Aorta (tissue), 5 donors: ENCODE measurements around the gene LMTK2. TPM values are rescaled to one million over a fixed set of nuclear protein-coding genes. Genes with fewer than 3 reads are reported as not detected.

Experiments
- ATAC-seq: fragments of 200-7000 bp; cut with Tn5 transposase; one replicate; pipeline ENCODE4 v1.9.1; 2022; ENCODE audit warnings: moderate library complexity; ENCODE audit not compliant: low FRiP score
- DNase-seq, 2 donors: peaks; one replicate each; pipeline ENCODE4 v3.0.0-alpha.2; 2020
- H3K27ac ChIP-seq, 2 donors: one replicate each; pipeline ENCODE4 v1.5.1; 2013; ENCODE audit warnings: low read length in 2 of 2, mild to moderate bottlenecking in 2 of 2, moderate library complexity in 2 of 2, control low read depth in 1 of 2, inconsistent platforms in 1 of 2, low read depth in 1 of 2
- H3K27me3 ChIP-seq, 2 donors: one replicate each; pipeline ENCODE4 v1.6.1; 2013; ENCODE audit warnings: control low read depth in 1 of 2, low read length in 1 of 2, mild to moderate bottlenecking in 1 of 2, moderate library complexity in 1 of 2; ENCODE audit not compliant: insufficient read depth in 2 of 2, control insufficient read depth in 1 of 2
- H3K36me3 ChIP-seq, 2 donors: one replicate each; pipeline ENCODE4 v1.6.1; 2013; ENCODE audit warnings: control low read depth in 1 of 2, low read length in 1 of 2, mild to moderate bottlenecking in 1 of 2; ENCODE audit not compliant: insufficient read depth in 2 of 2, control insufficient read depth in 1 of 2
- H3K4me1 ChIP-seq, 2 donors: one replicate each; pipeline ENCODE4 v1.6.1; 2013; ENCODE audit warnings: low read length in 2 of 2, control low read depth in 1 of 2, mild to moderate bottlenecking in 1 of 2, moderate library complexity in 1 of 2; ENCODE audit not compliant: insufficient read depth in 2 of 2, control insufficient read depth in 1 of 2
- H3K4me3 ChIP-seq, 2 donors: one replicate each; pipeline ENCODE4 v1.5.1; 2013; ENCODE audit warnings: low read length in 2 of 2, control low read depth in 1 of 2, mild to moderate bottlenecking in 1 of 2
- H3K9me3 ChIP-seq: one replicate; pipeline ENCODE4 v1.6.1; 2013; ENCODE audit warnings: mild to moderate bottlenecking, low read length; ENCODE audit not compliant: control insufficient read depth
- WGBS, 2 donors: extraction: QIAGEN DNeasy Blood & Tissue Kit; methylation state at CpG; one replicate each; pipeline ENCODE4 v1.1.7; 2013; 5-methylcytosine and 5-hydroxymethylcytosine counted together
- intact Hi-C, 2 donors: fragments of 100-400 bp; cut with DNase I; formaldehyde crosslinking; loops; one replicate each; pipeline versions ENCODE4 v1.14.2 to v1.15.0; 2022
- polyA plus RNA-seq, 2 donors: library from polyadenylated mRNA; stranded (reverse); fragments of 200-250 nt; gene quantifications; one replicate each; pipeline ENCODE4 v1.2.3, GENCODE V29; 2013
- total RNA-seq, 2 donors: library from RNA; stranded (reverse); fragmentation: NEBNext Ultra II Directional; extraction: Animal tissue kit (Norgen Biotek cat#: 25700); gene quantifications; one replicate each; pipeline ENCODE4 v1.2.1, GENCODE V29; 2021
- donor health status: healthy with polysubstance abuse.
- donor health status: Bipolar disorder and iron deficiency.
- donor health status: DM: no; HTN: no; CAD: no.
- donor health status: DM: no; HTN: no; CAD: no.
- donor health status: DM: yes; HTN: yes; CAD: no.

LMTK2 gene
- total and polyA plus RNA-seq, 4 donors, result 1.5 to 16.6 (median 8.6) TPM

DNA sequence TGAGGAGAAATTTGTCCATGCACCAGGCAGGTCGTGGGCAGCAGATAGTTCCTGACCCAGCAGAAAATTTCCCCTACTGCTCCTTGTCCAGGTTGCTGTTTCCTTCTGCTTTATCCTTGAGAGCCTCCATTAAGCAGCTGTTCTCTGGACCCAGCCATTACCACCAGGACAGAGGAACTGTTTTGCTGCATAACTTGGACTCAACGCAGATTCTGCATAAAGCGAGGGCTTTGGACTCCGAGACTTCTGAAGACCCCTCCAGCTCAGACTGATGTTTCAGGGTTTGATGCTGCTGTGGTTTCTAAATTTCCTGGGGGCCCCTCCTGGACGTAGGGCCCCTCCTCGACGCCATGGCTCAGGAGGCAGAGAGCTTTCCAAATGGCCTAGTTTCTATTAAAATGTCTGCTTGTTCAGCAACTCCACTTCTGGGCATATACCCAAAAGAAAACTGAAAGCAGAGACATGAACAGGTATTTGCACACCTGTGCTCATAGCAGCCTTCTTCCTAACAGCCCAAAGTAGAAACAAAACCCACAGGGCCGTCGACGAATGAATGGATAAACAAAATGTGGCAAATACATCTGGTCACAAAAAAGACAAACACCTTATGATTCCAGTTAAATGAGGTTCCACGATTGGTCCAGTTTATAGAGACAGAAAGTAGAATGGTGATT lies 28.3 kb upstream of the LMTK2 start:
- intact Hi-C loops, result no loop called here
- Histone ChIP-seq H3K4me1 (no peaks in the 10 kb centered on the region), H3K9me3 (peaks cover 6% of the 10 kb centered on the region), H3K36me3 (no peaks in the 10 kb centered on the region), H3K4me3 (no peak overlapping the region), H3K27ac (no peak overlapping the region), H3K27me3 (peaks cover 0 to 2% of the 10 kb centered on the region in 2 donors)
- DNase-seq (no peak), ATAC-seq (no peak)
- WGBS, 2 donors, result 80 to 83% methylated on average over 11 of the region's 11 CpGs

DNA sequence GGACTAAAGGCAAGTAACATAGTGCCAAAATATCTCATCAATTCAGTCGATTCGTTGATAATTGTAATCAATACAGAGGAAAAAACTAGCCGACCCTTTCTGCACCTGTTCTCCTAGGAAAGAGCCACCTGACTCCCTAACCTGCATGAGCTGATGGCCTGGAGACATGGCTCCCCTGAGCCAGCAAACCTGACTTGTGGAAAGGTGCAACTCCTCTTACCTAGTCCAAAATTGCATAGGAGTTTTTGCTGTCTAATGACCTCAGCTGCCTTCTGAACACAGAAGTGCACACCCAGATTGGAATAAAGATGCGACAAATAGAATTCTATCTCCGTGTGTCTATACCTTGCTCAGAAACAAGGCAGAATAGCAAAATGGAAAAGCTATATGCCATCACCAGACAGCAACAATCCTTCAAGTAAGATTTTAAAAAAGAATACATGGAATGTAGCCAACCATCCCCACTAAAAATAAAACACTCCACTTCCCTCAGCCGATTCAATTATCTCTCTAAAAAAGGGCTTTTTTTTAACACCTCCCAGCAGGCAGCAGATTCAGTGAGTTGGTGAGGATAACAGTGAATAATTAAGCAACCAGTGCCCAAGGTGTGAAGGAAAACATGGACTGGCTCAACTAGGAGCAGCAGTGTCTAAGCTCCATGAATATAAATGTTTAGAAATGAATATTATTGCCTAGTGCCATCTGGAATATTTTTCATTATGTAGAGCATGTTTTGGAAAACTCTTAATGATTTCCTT lies 26.6 kb upstream of the LMTK2 start:
- peaks cover 0 to 2% of the 10 kb centered on the region in 2 donors for H3K27me3 ChIP-seq
- no peak for DNase-seq
- no peaks in the 10 kb centered on the region for H3K4me1 ChIP-seq
- H3K4me3 ChIP-seq, result no peak overlapping the region
- no peak for ATAC-seq
- H3K27ac ChIP-seq, result no peak overlapping the region
- 65 to 67% methylated on average over 6 of the region's 6 CpGs for WGBS, 2 donors
- H3K36me3 ChIP-seq, result no peaks in the 10 kb centered on the region
- peaks cover 1% of the 10 kb centered on the region for H3K9me3 ChIP-seq
- intact Hi-C loops, result no loop called here

DNA sequence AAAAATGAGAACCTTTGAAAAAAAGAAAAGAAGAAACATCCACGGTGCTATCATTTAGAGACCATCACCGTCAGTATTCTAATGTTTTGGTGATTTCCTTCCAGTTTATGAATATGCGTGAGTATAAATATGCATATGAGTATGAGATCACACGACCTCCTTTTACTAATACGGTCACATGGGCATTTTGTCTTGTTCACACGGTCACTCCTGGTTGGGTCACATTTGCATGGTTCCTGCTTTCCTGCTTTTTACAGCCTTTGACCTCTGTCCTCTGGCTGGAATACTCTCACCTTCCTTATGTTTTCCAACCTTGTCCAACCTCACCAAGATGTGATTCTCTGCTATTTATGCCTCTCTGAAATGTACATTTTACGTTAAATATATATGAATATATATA lies 25.3 kb upstream of the LMTK2 start:
- DNase-seq (no peak), ATAC-seq (no peak)
- Histone ChIP-seq H3K9me3 (no peaks in the 10 kb centered on the region), H3K27ac (no peak overlapping the region), H3K4me1 (no peaks in the 10 kb centered on the region), H3K27me3 (peaks cover 0 to 2% of the 10 kb centered on the region in 2 donors), H3K36me3 (no peaks in the 10 kb centered on the region), H3K4me3 (no peak overlapping the region)
- intact Hi-C loops, result no loop called here
- WGBS, 2 donors, result 81 to 85% methylated on average over 7 of the region's 7 CpGs

DNA sequence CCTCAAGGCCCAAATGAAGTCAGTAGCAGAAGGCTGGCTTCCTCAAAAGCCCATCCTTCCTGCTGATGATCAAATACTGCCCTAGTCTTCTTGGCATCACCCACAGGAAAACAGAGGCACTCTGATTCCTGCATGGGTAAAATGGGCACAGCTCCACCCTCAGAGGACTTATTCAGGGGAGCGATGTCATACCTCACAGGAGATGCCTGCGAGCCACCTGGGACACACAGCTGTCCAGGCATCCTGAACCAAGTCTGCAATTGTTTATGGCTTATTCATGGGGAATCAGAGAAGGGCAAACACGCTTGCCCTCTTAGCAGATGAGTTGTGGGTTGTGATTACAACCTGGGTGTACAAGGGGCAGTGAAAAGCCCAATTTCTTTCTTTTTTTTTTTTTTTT lies 22.0 kb upstream of the LMTK2 start:
- no peaks in the 10 kb centered on the region for H3K4me1 ChIP-seq
- 87 to 89% methylated on average over 3 of the region's 3 CpGs for WGBS, 2 donors
- H3K36me3 ChIP-seq, result no peaks in the 10 kb centered on the region
- intact Hi-C loops, result no loop called here
- no peak for ATAC-seq
- no peak overlapping the region for H3K4me3 ChIP-seq
- no peak overlapping the region for H3K27ac ChIP-seq
- no peak for DNase-seq
- H3K27me3 ChIP-seq, result no peaks in the 10 kb centered on the region
- H3K9me3 ChIP-seq, result no peaks in the 10 kb centered on the region

DNA sequence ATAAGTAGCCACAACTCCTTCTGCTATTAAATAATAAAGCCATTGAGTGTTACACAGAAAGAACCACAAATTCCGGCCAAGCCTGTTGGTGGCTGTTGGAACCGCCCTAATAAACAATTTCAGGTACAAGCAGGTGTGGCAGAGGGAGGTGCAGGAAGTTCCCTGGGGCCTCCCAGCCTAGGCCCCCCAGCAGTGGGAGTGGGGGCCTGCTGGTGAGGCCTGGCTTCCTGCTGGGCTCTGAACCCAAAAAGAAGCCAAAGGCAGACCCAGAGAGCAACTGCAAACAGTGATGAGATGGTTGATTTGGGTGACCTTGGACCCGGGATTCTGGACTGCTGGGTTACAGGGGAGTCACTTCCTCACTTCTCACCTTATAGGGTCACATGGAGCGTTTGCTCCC lies 21.0 kb upstream of the LMTK2 start:
- Histone ChIP-seq H3K36me3 (no peaks in the 10 kb centered on the region), H3K27me3 (no peaks in the 10 kb centered on the region), H3K27ac (no peak overlapping the region), H3K4me1 (no peaks in the 10 kb centered on the region), H3K9me3 (no peaks in the 10 kb centered on the region), H3K4me3 (no peak overlapping the region)
- DNase-seq (no peak), ATAC-seq (no peak)
- 62 to 75% methylated on average over 4 of the region's 4 CpGs for WGBS, 2 donors
- intact Hi-C loops, result no loop called here

DNA sequence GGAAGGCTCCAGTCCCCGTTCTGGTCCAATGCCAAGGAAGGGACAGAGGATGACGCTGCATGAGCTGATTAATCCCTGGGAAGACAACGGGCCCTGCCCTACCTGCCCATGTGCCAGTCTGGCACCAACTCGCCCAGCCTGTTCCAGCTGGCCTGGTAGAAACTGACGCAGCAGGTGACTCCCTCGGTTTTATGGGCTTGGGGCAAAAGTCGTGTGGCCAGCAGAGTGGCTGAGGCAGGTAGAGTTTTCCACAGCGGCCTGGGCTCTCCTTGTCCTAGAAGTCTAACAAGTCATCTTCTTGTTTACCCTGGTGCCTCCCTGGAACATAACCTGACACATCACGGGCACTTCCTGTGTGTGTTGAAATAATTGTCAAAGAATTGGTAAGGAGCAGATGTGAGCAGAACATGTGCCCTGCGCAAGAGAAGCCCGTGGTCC lies 20.4 kb upstream of the LMTK2 start:
- no peaks in the 10 kb centered on the region for H3K9me3 ChIP-seq
- H3K4me3 ChIP-seq, result no peak overlapping the region
- intact Hi-C loops, result no loop called here
- no peak overlapping the region for H3K27ac ChIP-seq
- WGBS, 2 donors, result 78 to 80% methylated on average over 11 of the region's 11 CpGs
- no peaks in the 10 kb centered on the region for H3K36me3 ChIP-seq
- DNase-seq (no peak), ATAC-seq (no peak)
- H3K4me1 ChIP-seq, result no peaks in the 10 kb centered on the region
- no peaks in the 10 kb centered on the region for H3K27me3 ChIP-seq

DNA sequence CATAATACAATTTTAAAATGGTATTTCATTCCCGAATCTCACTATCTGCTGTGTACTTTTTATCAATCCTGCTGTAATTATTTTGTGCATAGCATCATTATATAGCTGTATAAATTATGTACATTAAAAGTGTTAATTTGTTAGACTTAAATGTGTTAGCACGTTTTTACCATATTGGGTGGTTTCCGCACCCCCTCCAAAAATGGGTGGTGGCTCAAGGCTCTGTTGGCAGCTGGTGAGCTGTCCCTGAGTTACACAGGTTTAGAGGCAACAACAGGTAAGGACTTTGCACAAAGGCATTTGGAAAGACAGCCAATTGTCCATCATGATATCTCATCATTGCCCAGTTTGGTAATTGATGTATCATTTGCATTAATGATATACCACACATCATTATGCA lies 18.6 kb upstream of the LMTK2 start:
- Histone ChIP-seq H3K36me3 (no peaks in the 10 kb centered on the region), H3K27ac (no peak overlapping the region), H3K27me3 (no peaks in the 10 kb centered on the region), H3K9me3 (no peaks in the 10 kb centered on the region), H3K4me1 (no peaks in the 10 kb centered on the region), H3K4me3 (no peak overlapping the region)
- intact Hi-C loops, result no loop called here
- no peak for ATAC-seq
- no peak for DNase-seq
- WGBS, 2 donors, result 81 to 82% methylated on average over 3 of the region's 3 CpGs

DNA sequence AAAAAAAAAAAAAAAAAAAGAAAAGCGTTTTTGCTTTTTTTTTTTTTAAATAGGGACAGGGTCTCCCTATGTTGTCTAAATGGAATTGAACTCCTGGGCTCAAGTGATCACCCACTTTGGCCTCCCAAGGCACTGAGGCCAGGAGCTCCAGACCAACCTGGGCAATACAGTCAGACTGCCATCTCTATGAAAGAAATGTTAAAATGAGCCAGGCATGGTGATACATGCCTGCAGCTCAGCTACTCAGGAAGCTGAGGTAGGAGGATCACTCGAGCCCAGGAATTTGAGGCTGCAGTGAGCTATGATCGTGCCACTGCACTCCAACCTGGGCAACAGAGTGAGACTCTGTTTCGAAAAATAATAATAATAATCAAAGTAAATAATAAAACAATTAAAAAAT lies 16.5 kb upstream of the LMTK2 start:
- DNase-seq, result no peak
- Histone ChIP-seq H3K4me1 (no peaks in the 10 kb centered on the region), H3K27me3 (no peaks in the 10 kb centered on the region), H3K36me3 (no peaks in the 10 kb centered on the region), H3K27ac (no peak overlapping the region), H3K9me3 (no peaks in the 10 kb centered on the region), H3K4me3 (no peak overlapping the region)
- 58 to 60% methylated on average over 3 to 4 of the region's 4 CpGs for WGBS, 2 donors
- ATAC-seq, result no peak
- intact Hi-C loops, result no loop called here

DNA sequence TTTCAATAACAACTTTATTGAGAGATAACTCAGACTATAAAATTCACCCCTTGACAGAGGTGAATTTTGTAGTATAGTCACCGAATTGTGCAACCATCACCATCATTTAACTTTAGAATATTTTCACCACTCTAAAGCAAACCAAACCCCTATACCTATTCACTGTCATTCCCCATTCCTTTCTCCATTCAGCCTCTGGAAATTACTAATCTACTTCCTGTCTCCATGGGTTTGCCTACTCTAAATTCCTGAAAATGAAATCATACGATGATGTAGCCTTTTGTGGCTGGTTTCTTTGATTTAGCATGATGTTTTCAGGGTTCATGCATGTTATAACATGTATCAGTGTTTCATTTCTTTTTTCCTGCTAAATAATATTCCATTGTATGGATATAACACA lies 15.6 kb upstream of the LMTK2 start:
- H3K27me3 ChIP-seq, result no peaks in the 10 kb centered on the region
- ATAC-seq, result no peak
- H3K4me1 ChIP-seq, result no peaks in the 10 kb centered on the region
- peaks cover under 1% of the 10 kb centered on the region for H3K9me3 ChIP-seq
- no peak overlapping the region for H3K27ac ChIP-seq
- intact Hi-C loops, result no loop called here
- H3K36me3 ChIP-seq, result no peaks in the 10 kb centered on the region
- no peak for DNase-seq
- WGBS, 2 donors, result 71 to 76% methylated on average over 2 of the region's 2 CpGs
- H3K4me3 ChIP-seq, result no peak overlapping the region
